GM20431 (cell line): ENCODE data around the gene KISS1R.

Experiments used
- in situ Hi-C: fragments of 300-500 bp; cut with MseI, MboI; formaldehyde crosslinking; loops from one replicate; pipeline ENCODE4 v1.15.0; 2020; ENCODE audit warnings: low sequenced_read_pairs; ENCODE audit not compliant: unreplicated experiment

The KISS1R gene

GRCh38 chr19:932648-933552, 15.8 kb downstream of the KISS1R start:
- in situ Hi-C loops: no loop called here

GRCh38 chr19:933553-933882, 16.4 kb downstream of the KISS1R start:
- in situ Hi-C loops: no loop called here

DNA sequence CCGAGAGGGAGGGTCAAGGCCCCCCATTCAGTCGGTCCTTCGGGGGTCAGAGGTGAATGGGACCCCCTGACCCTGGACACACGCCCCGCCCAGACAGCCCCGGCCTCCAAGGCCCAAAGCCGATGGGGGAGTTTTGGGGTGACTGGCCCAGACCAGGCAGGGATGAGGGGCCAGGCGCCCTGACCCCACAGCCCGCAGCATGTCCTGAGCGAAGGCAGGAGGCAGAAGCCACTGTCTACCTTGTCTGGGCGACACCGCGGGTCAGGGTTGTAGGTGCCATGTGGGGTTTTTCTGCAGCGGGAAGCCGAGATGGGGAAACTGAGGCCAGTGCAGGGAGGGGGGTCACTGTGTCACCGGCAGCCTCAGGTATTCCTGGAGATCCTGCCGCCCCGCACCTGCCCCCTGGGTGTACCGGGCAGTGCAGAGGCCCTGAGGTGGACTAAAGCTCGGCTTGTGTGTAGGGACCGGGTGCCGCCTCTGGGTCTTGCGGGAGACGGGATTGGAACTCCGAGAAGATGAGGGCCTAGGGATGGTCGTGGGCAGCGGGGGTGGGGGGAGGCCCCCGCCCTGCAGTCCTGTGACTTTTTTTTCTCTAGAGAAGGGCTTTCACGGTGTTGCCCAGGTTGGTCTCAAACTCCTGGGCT, 17.2 kb downstream of the KISS1R start:
- in situ Hi-C loops: no loop called here

- in situ Hi-C loops: no loop called here
Observed at GRCh38 chr19:934865-935479, 17.8 kb downstream of the KISS1R start.

- in situ Hi-C loops: no loop called here
Observed at GRCh38 chr19:936175-936546, 19.0 kb downstream of the KISS1R start.

DNA sequence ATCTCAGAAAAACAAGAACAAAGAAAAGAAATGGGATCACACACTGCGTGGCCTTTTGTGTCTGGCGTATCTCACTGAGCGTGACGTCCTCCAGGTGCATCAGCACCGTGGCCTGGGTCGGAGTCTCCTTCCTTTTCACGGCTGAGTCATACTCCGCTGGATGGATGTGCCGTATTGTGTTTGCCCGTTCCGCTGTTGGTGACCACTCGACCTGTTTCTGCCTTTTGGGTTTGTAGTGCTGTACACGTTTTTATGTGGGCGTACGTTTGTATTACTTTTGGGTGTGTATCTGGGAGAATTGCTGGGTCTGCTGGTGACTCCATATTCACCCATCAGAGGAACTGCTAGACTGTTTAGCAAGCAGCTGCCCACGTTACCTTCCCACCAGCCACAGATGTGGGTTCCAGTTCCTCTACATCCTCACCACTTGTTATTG, 20.1 kb downstream of the KISS1R start:
- in situ Hi-C loops: no loop called here

GRCh38 chr19:938233-938923, 21.2 kb downstream of the KISS1R start:
- in situ Hi-C loops: no loop called here

DNA sequence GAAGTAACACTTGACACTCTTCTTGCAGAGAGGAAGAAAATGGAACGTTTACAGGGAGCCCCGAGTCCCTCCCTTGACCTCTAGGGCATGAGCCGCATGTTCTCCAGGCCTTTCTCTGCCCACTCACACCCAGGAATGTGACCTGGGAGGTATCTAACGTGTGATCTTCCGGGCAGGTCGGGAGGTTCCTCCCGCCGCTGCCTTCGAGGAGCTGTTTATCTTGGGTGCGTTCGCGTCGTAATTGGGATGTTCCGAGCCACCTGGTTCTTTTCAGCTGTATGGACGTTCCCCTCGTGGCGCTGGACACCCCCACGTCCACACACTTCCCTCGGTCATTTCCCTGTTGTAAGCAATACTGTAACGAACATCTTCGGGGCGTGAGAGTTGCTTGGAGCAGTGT, 22.3 kb downstream of the KISS1R start:
- in situ Hi-C loops: no loop called here

DNA sequence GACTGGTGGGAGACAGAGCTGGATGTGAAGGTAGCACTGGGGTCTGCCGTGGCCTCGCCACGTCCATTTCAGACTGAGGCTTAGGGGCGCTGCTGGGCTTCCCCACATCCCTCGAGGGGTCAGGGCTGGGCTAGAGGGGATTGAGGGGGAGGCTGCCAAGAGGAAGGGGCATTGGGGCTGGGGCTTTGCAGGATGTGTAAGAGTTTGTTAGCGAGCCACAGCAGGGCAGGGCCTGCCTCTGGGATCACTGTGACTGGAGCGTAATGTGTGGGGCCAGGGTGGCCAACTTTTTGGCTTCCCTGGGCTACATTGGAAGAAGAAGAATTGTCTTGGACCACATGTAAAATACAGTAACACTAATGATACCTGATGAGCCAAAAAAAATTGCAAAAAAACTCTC, 22.8 kb downstream of the KISS1R start:
- in situ Hi-C loops: no loop called here

- in situ Hi-C loops: no loop called here
Observed at GRCh38 chr19:940591-941291, 23.6 kb downstream of the KISS1R start.

- in situ Hi-C loops: no loop called here
Observed at GRCh38 chr19:941292-942132, 24.4 kb downstream of the KISS1R start.

DNA sequence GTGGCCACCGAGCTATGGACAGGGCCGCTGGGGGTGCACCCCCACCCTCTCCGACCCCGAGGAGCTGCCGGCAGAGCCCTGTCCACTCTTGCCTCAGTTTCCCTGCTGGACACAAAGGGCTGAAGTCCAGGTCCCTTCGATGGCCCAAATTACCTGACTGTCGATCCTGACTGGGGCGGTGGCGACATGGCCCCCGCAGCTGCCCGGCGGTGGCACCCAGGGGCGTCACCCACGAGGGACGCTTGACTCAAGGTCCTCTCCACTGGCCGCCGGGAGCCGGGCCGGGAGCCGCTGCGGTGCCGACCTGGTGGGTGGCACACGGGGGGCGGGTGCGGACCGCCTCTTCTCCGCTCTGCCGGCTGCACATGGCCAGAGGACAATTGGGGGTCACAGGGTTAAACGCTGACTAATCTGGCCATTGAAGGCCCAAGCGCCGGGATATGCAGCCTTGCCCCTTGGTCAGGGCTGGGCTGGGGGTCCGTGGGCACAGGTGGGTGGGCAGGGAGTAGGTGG, 25.1 kb downstream of the KISS1R start:
- in situ Hi-C loops: no loop called here

GRCh38 chr19:943551-944170, 26.5 kb downstream of the KISS1R start:
- in situ Hi-C loops: no loop called here

GRCh38 chr19:944171-944567, 27.0 kb downstream of the KISS1R start:
- in situ Hi-C loops: no loop called here

DNA sequence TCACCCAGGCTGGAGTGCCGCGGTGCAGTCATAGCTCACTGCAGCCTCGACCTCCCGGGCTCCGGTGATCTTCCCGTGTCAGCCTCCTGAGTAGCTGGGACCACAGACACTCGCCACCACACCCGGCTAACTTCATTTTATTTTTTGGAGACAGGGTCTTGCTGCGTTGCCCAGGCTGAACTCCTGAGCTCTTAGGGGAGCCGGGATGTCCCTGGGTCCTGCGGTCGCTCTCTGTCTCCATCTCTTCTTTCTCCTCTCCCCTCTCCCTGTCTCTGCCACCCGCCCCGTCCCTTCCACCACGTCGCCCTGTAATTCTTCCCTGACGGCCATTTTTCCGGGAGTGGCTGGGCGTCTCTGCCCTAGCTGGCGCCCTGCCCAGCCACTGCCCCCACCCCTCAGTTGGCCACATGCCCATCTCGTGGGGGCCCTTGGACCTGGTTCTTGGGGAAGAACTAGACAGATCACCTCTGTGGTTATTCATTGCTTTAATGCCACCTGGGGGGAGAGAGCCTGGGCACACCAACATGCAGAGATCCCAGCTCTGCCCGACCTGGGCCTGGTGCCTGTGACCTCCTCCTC, 27.6 kb downstream of the KISS1R start:
- in situ Hi-C loops: no loop called here

GRCh38 chr19:945401-946252, 28.5 kb downstream of the KISS1R start:
- in situ Hi-C loops: no loop called here

GRCh38 chr19:947090-947706, 30.1 kb downstream of the KISS1R start:
- in situ Hi-C loops: no loop called here
